ENCODE data around the gene HORMAD1. TPM values are rescaled to one million over a fixed set of nuclear protein-coding genes. Genes with fewer than 3 reads are reported as not detected.

The HORMAD1 gene
- polyA plus RNA-seq, 1 of the 3 experiments (the other 2 are of a cell fraction) = not detected

DNA sequence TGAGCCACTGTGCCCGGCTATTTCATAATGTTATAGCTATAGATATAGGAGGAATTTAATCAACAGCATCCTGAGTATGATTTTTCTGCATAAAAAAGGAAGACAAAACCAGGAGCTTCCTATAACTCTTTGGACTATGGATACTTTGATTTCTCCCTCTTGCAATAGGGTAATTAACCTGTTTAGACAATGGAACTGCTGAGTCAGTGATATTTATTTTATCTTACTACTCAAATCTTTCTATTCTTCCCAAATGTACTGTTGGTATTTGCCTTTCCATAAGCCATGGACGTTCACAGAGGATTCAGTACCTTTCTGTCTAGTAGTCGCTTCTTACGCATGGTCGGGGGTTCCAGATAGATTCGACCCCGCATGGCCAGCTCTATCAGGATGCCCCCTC lies 57.4 kb downstream of the HORMAD1 start:
- peaks cover 12 to 25% of the 10 kb centered on the region in 2 experiments for H3K36me3 ChIP-seq (replicated peaks in 1 of 2; ENCODE audit: control insufficient read depth in 1 of 2, insufficient read depth in 2 of 2, low read length in 1 of 2)
- H3K9me3 ChIP-seq = no peaks in the 10 kb centered on the region
- 80% methylated on average over 7 of the region's 7 CpGs for whole genome bisulfite sequencing (ENCODE audit: low lambda C conversion rate)
- peaks cover 4% of the 10 kb centered on the region for H3F3A ChIP-seq (replicated peaks; ENCODE audit: insufficient read depth)
- H3K27me3 ChIP-seq (ENCODE audit: insufficient read depth) = no peaks in the 10 kb centered on the region
- H3K9me2 ChIP-seq = no peaks in the 10 kb centered on the region
- no peak overlapping the region for H3K4me3 ChIP-seq (ENCODE audit: low read depth in 2 of 2, low read length in 1 of 2)
- H3K79me2 ChIP-seq (ENCODE audit: insufficient read depth) = no peaks in the 10 kb centered on the region
- POLR2A ChIA-PET = interaction anchor here (0.5 kb wide), 1 partner anchor 85 kb away, joined by 3 read pairs; no protein-coding TSS in a partner anchor
- no peaks in the 10 kb centered on the region for H4K20me1 ChIP-seq (ENCODE audit: insufficient read depth)
- CTCF ChIA-PET = no interaction called here
- H3K4me2 ChIP-seq = no peak overlapping the region
- H3K4me1 ChIP-seq (ENCODE audit: control insufficient read depth in 1 of 2, insufficient read depth in 2 of 2, low read depth in 1 of 2, low read length in 1 of 2) = no peaks in the 10 kb centered on the region
- no peak for DNase-seq
- no peak overlapping the region for H2AFZ ChIP-seq (ENCODE audit: low read depth)
- TF ChIP-seq NRF1 (IDR thresholded peaks at IDR 0.05; ENCODE audit: low read depth, low read length) (no peak), POLR2AphosphoS5 (IDR thresholded peaks at IDR 0.05; ENCODE audit: low read depth, low read length) (no peak), ELF1 (IDR thresholded peaks at IDR 0.05) (no peak), RCOR1 (IDR thresholded peaks at IDR 0.05; ENCODE audit: low read length) (no peak), TEAD4 (IDR thresholded peaks at IDR 0.05; ENCODE audit: borderline replicate concordance, insufficient read depth) (no peak), YY1 (IDR thresholded peaks at IDR 0.05; ENCODE audit: low read depth) (no peak), GATA2 (CRISPR knock-in tag; IDR thresholded peaks at IDR 0.05) (no peak), FOSL2 (IDR thresholded peaks at IDR 0.05; ENCODE audit: borderline replicate concordance, low read depth) (no peak), MXI1 (IDR thresholded peaks at IDR 0.05; ENCODE audit: low read depth, low read length) (no peak), JUND (IDR thresholded peaks at IDR 0.05) (no peak), FOXM1 (IDR thresholded peaks at IDR 0.05; ENCODE audit: low read depth) (no peak), NFIC (IDR thresholded peaks at IDR 0.05; ENCODE audit: borderline replicate concordance) (no peak), RAD21 (IDR thresholded peaks at IDR 0.05; ENCODE audit: low read length) (no peak)
- TF ChIP-seq, protein P1, sequence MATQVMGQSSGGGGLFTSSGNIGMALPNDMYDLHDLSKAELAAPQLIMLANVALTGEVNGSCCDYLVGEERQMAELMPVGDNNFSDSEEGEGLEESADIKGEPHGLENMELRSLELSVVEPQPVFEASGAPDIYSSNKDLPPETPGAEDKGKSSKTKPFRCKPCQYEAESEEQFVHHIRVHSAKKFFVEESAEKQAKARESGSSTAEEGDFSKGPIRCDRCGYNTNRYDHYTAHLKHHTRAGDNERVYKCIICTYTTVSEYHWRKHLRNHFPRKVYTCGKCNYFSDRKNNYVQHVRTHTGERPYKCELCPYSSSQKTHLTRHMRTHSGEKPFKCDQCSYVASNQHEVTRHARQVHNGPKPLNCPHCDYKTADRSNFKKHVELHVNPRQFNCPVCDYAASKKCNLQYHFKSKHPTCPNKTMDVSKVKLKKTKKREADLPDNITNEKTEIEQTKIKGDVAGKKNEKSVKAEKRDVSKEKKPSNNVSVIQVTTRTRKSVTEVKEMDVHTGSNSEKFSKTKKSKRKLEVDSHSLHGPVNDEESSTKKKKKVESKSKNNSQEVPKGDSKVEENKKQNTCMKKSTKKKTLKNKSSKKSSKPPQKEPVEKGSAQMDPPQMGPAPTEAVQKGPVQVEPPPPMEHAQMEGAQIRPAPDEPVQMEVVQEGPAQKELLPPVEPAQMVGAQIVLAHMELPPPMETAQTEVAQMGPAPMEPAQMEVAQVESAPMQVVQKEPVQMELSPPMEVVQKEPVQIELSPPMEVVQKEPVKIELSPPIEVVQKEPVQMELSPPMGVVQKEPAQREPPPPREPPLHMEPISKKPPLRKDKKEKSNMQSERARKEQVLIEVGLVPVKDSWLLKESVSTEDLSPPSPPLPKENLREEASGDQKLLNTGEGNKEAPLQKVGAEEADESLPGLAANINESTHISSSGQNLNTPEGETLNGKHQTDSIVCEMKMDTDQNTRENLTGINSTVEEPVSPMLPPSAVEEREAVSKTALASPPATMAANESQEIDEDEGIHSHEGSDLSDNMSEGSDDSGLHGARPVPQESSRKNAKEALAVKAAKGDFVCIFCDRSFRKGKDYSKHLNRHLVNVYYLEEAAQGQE (IDR thresholded peaks at IDR 0.05; ENCODE audit: low read depth, low read length) = no peak
- TF ChIP-seq, protein P2, sequence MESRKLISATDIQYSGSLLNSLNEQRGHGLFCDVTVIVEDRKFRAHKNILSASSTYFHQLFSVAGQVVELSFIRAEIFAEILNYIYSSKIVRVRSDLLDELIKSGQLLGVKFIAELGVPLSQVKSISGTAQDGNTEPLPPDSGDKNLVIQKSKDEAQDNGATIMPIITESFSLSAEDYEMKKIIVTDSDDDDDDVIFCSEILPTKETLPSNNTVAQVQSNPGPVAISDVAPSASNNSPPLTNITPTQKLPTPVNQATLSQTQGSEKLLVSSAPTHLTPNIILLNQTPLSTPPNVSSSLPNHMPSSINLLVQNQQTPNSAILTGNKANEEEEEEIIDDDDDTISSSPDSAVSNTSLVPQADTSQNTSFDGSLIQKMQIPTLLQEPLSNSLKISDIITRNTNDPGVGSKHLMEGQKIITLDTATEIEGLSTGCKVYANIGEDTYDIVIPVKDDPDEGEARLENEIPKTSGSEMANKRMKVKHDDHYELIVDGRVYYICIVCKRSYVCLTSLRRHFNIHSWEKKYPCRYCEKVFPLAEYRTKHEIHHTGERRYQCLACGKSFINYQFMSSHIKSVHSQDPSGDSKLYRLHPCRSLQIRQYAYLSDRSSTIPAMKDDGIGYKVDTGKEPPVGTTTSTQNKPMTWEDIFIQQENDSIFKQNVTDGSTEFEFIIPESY (IDR thresholded peaks at IDR 0.05; ENCODE audit: borderline replicate concordance, low read depth) = no peak
- TF ChIP-seq, protein P3, sequence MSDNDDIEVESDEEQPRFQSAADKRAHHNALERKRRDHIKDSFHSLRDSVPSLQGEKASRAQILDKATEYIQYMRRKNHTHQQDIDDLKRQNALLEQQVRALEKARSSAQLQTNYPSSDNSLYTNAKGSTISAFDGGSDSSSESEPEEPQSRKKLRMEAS (IDR thresholded peaks at IDR 0.05; ENCODE audit: low read depth) = no peak
- TF ChIP-seq, protein P4, sequence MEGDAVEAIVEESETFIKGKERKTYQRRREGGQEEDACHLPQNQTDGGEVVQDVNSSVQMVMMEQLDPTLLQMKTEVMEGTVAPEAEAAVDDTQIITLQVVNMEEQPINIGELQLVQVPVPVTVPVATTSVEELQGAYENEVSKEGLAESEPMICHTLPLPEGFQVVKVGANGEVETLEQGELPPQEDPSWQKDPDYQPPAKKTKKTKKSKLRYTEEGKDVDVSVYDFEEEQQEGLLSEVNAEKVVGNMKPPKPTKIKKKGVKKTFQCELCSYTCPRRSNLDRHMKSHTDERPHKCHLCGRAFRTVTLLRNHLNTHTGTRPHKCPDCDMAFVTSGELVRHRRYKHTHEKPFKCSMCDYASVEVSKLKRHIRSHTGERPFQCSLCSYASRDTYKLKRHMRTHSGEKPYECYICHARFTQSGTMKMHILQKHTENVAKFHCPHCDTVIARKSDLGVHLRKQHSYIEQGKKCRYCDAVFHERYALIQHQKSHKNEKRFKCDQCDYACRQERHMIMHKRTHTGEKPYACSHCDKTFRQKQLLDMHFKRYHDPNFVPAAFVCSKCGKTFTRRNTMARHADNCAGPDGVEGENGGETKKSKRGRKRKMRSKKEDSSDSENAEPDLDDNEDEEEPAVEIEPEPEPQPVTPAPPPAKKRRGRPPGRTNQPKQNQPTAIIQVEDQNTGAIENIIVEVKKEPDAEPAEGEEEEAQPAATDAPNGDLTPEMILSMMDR (IDR thresholded peaks at IDR 0.05) = no peak
- TF ChIP-seq, protein P5, sequence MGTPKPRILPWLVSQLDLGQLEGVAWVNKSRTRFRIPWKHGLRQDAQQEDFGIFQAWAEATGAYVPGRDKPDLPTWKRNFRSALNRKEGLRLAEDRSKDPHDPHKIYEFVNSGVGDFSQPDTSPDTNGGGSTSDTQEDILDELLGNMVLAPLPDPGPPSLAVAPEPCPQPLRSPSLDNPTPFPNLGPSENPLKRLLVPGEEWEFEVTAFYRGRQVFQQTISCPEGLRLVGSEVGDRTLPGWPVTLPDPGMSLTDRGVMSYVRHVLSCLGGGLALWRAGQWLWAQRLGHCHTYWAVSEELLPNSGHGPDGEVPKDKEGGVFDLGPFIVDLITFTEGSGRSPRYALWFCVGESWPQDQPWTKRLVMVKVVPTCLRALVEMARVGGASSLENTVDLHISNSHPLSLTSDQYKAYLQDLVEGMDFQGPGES (IDR thresholded peaks at IDR 0.05; ENCODE audit: low read depth, low read length) = no peak
- no peak overlapping the region for H3K9ac ChIP-seq
- H3K27ac ChIP-seq (ENCODE audit: low read depth in 2 of 2, low read length in 1 of 2) = no peak overlapping the region

Measured in SK-N-SH (cell line).